Testis (tissue), 2 donors: ENCODE results near the gene COMTD1.

ENCODE experiments used
- POLR2A ChIP-seq: fragments of 450-650 bp; IDR thresholded peaks from one replicate; pipeline ENCODE4 v1.6.1; 2017; ENCODE audit warnings: antibody characterized with exemption, mild to moderate bottlenecking, moderate library complexity
- TF ChIP-seq, protein P1 (sequence below), 3 experiments: fragments of 450-650 bp in 2 of 3; fragments of 200-600 bp in 1 of 3; sonication (generic) in 1 of 3; IDR thresholded peaks; one replicate each; pipeline ENCODE4 v1.5.1; 2016 to 2019; ENCODE audit warnings: antibody characterized with exemption in 3 of 3, mild to moderate bottlenecking in 2 of 3, moderate library complexity in 1 of 3

DNA sequence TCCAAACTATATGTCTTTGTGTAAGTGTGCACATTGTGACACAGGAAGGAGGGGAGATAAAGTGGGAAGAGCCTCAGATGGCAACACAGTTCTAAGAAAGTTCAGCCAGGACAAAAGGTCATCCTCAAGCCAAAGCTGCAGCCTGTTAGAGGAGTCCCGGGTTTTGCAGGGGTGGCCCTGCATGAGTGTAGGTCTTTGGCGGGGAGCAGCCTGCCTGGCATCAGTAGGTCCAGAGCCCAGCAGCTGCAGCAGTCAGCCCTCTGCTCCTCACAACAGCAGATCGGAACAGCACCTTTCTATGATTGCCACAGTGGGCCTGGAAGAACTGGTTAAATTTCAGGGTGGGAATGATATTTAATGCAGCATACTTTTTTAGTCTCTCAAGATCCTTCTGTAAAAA is 38.7 kb downstream of the COMTD1 start:
- TF ChIP-seq POLR2A = no peak
- TF ChIP-seq, protein P1, sequence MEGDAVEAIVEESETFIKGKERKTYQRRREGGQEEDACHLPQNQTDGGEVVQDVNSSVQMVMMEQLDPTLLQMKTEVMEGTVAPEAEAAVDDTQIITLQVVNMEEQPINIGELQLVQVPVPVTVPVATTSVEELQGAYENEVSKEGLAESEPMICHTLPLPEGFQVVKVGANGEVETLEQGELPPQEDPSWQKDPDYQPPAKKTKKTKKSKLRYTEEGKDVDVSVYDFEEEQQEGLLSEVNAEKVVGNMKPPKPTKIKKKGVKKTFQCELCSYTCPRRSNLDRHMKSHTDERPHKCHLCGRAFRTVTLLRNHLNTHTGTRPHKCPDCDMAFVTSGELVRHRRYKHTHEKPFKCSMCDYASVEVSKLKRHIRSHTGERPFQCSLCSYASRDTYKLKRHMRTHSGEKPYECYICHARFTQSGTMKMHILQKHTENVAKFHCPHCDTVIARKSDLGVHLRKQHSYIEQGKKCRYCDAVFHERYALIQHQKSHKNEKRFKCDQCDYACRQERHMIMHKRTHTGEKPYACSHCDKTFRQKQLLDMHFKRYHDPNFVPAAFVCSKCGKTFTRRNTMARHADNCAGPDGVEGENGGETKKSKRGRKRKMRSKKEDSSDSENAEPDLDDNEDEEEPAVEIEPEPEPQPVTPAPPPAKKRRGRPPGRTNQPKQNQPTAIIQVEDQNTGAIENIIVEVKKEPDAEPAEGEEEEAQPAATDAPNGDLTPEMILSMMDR (IDR thresholded peaks at IDR 0.05) = no peak
